SK-N-SH (cell line): ENCODE results near the gene ZNF438. TPM values are rescaled to one million over a fixed set of nuclear protein-coding genes. Genes with fewer than 3 reads are reported as not detected.
"Not testable (repeated sequence)": the region's sequence is repeated elsewhere in the genome, so short reads cannot be mapped to it uniquely, and the experiment has no call there.

Experiments used
- CTCF ChIA-PET: fragments of 300-600, 350-600 bp; formaldehyde crosslinking; extraction: SDS; loops from one replicate; lab custom pipeline; 2021; lab: Yijun Ruan, JAX
- POLR2A ChIA-PET: fragments of 350-600 bp; sonication (Branson Sonifier 250); formaldehyde crosslinking; extraction: SDS; loops from one replicate; lab custom pipeline; 2020; ENCODE audit warnings: antibody characterized with exemption, inconsistent platforms; lab: Yijun Ruan, JAX
- DNase-seq: peaks from one replicate; pipeline ENCODE4 v3.0.0; 2012
- H2AFZ ChIP-seq: fragments of 200-600 bp; sonication (generic); 2 replicates; pipeline ENCODE4 v1.8.1; 2016; ENCODE audit warnings: antibody characterized with exemption, mild to moderate bottlenecking, low read depth
- H3F3A ChIP-seq: fragments of 200-600 bp; sonication (generic); replicated peaks from 2 replicates; pipeline ENCODE3; 2016; ENCODE audit warnings: antibody characterized with exemption, mild to moderate bottlenecking; ENCODE audit not compliant: insufficient read depth
- H3K27ac ChIP-seq, 2 experiments: fragments of 200-500 bp in 1 of 2; fragments of 200-600 bp in 1 of 2; sonication (Bioruptor generic) in 1 of 2; sonication (generic), shearing (Covaris generic) in 1 of 2; 2 replicates each; pipeline versions ENCODE4 v1.5.1 to v1.6.1; 2014 to 2016; ENCODE audit warnings: low read depth in 2 of 2, inconsistent platforms in 1 of 2, low read length in 1 of 2, mild to moderate bottlenecking in 1 of 2, mixed read lengths in 1 of 2
- H3K27me3 ChIP-seq: fragments of 200-600 bp; sonication (generic), shearing (Covaris generic); 2 replicates; pipeline ENCODE4 v1.6.1; 2016; ENCODE audit warnings: mixed run types; ENCODE audit not compliant: insufficient read depth
- H3K36me3 ChIP-seq, 2 experiments: fragments of 200-500 bp in 1 of 2; fragments of 200-600 bp in 1 of 2; sonication (Bioruptor generic) in 1 of 2; sonication (generic) in 1 of 2; replicated peaks in 1 of 2; 2 replicates each; pipeline versions ENCODE3 to v1.5.1; 2014 to 2016; ENCODE audit warnings: low read length in 1 of 2, mild to moderate bottlenecking in 1 of 2; ENCODE audit not compliant: insufficient read depth in 2 of 2, control insufficient read depth in 1 of 2
- H3K4me1 ChIP-seq, 2 experiments: fragments of 200-500 bp in 1 of 2; fragments of 200-600 bp in 1 of 2; sonication (Bioruptor generic) in 1 of 2; sonication (generic), shearing (Covaris generic) in 1 of 2; 2 replicates each; pipeline versions ENCODE4 v1.5.1 to v1.6.1; 2014 to 2016; ENCODE audit warnings: low read depth in 1 of 2, low read length in 1 of 2, mixed run types in 1 of 2; ENCODE audit not compliant: insufficient read depth in 2 of 2, control insufficient read depth in 1 of 2
- H3K4me2 ChIP-seq: fragments of 200-600 bp; sonication (generic), shearing (Covaris generic); 2 replicates; pipeline ENCODE4 v1.6.1; 2017; ENCODE audit warnings: mixed run types
- H3K4me3 ChIP-seq, 2 experiments: fragments of 200-500 bp in 1 of 2; fragments of 200-600 bp in 1 of 2; sonication (Bioruptor generic) in 1 of 2; sonication (generic), shearing (Covaris generic) in 1 of 2; 2 replicates each; pipeline versions ENCODE4 v1.5.1 to v1.8.1; 2014 to 2016; ENCODE audit warnings: low read depth in 2 of 2, inconsistent platforms in 1 of 2, low read length in 1 of 2, mild to moderate bottlenecking in 1 of 2, mixed read lengths in 1 of 2, moderate library complexity in 1 of 2
- H3K79me2 ChIP-seq: fragments of 200-600 bp; sonication (generic); 2 replicates; pipeline ENCODE4 v1.8.1; 2017; ENCODE audit warnings: mild to moderate bottlenecking; ENCODE audit not compliant: insufficient read depth
- H3K9ac ChIP-seq: fragments of 200-600 bp; sonication (generic); 2 replicates; pipeline ENCODE4 v1.6.1; 2017; ENCODE audit warnings: mixed run types
- H3K9me2 ChIP-seq: fragments of 200-600 bp; sonication (generic); 2 replicates; pipeline ENCODE4 v1.6.1; 2017; ENCODE audit warnings: mixed run types
- H3K9me3 ChIP-seq: fragments of 200-600 bp; sonication (generic); 2 replicates; pipeline ENCODE4 v1.6.1; 2017; ENCODE audit warnings: mixed run types, mild to moderate bottlenecking, moderate library complexity
- H4K20me1 ChIP-seq: fragments of 200-600 bp; sonication (generic); 2 replicates; pipeline ENCODE4 v1.6.1; 2017; ENCODE audit warnings: mild to moderate bottlenecking, mixed run types; ENCODE audit not compliant: insufficient read depth
- ELF1 ChIP-seq: IDR thresholded peaks from 2 replicates; pipeline ENCODE4 v1.4.0; 2012
- EP300 ChIP-seq, 2 experiments: IDR thresholded peaks; 2 replicates each; pipeline versions ENCODE4 v1.4.0 to v1.6.1; 2012; ENCODE audit warnings: borderline replicate concordance in 1 of 2, low read depth in 1 of 2, low read length in 1 of 2
- EZH2phosphoT487 ChIP-seq: fragments of 200-600 bp; sonication (generic); IDR thresholded peaks from 2 replicates; pipeline ENCODE4 v1.6.1; 2017; ENCODE audit warnings: low read depth, mixed run types, mild to moderate bottlenecking, antibody characterized with exemption, moderate library complexity, borderline replicate concordance
- FOXJ3 ChIP-seq: sonication (generic); formaldehyde crosslinking; IDR thresholded peaks from 2 replicates; pipeline ENCODE4 v1.5.1; 2020; ENCODE audit warnings: mild to moderate bottlenecking, missing genetic modification reagents
- FOXM1 ChIP-seq: IDR thresholded peaks from 2 replicates; pipeline ENCODE4 v1.4.0; 2012; ENCODE audit warnings: low read depth, mild to moderate bottlenecking
- IRF3 ChIP-seq: fragments of 150-350 bp; IDR thresholded peaks from 2 replicates; pipeline ENCODE4 v1.6.1; 2016; ENCODE audit warnings: mild to moderate bottlenecking, low read depth, low read length
- JUND ChIP-seq: IDR thresholded peaks from 2 replicates; pipeline ENCODE4 v1.4.0; 2012
- MAX ChIP-seq: IDR thresholded peaks from 2 replicates; pipeline ENCODE4 v1.4.0; 2012; ENCODE audit warnings: low read depth
- TAF1 ChIP-seq: IDR thresholded peaks from 2 replicates; pipeline ENCODE4 v1.6.1; 2012; ENCODE audit warnings: low read depth, mild to moderate bottlenecking, low read length, moderate library complexity, borderline replicate concordance
- WGBS: methylation state at CpG from one replicate; pipeline ENCODE4 v1.1.6; 2017; ENCODE audit warnings: low lambda C conversion rate; 5-methylcytosine and 5-hydroxymethylcytosine counted together
- polyA plus RNA-seq, 3 experiments: library from polyadenylated mRNA; depleted of rRNA; stranded (reverse); fragments of >200 nt; gene quantifications; 2 replicates each; pipeline ENCODE4 v1.2.3, GENCODE V29; 2012

Gene ZNF438
- polyA plus RNA-seq, 1 of the 3 experiments (the other 2 are of a cell fraction): 2.1 TPM

- H3K27me3 ChIP-seq: no peaks in the 10 kb centered on the region
- no peak overlapping the region for H3K9ac ChIP-seq
- TF ChIP-seq EP300 (IDR thresholded peaks at IDR 0.05; ENCODE audit: borderline replicate concordance in 1 of 2, low read depth in 1 of 2, low read length in 1 of 2) (no peak), FOXM1 (no peak), IRF3 (no peak), ELF1 (no peak)
- no peaks in the 10 kb centered on the region for H3F3A ChIP-seq
- no peak overlapping the region for H2AFZ ChIP-seq
- H3K9me2 ChIP-seq: no peaks in the 10 kb centered on the region
- POLR2A ChIA-PET: no interaction called here
- no peaks in the 10 kb centered on the region for H4K20me1 ChIP-seq
- H3K36me3 ChIP-seq: no peaks in the 10 kb centered on the region
- H3K4me1 ChIP-seq: peaks cover 0 to 8% of the 10 kb centered on the region in 2 experiments; a peak in 2 of 4 replicates
- no peak overlapping the region for H3K27ac ChIP-seq
- 79% methylated on average over 2 of the region's 2 CpGs for WGBS
- H3K79me2 ChIP-seq: peaks cover 15% of the 10 kb centered on the region
- no peak for DNase-seq
- no peaks in the 10 kb centered on the region for H3K9me3 ChIP-seq
- H3K4me2 ChIP-seq: no peak overlapping the region
- no peak overlapping the region for H3K4me3 ChIP-seq
- CTCF ChIA-PET: interaction anchor here (0.9 kb wide), 1 partner anchor 742 kb away, joined by 3 read pairs; no protein-coding TSS in a partner anchor
Measured at GRCh38 chr10:31028081-31028480, 3.6 kb downstream of the ZNF438 start.

- H3F3A ChIP-seq, H4K20me1 ChIP-seq, H3K4me3 ChIP-seq, CTCF ChIA-PET, H3K4me2 ChIP-seq, POLR2A ChIA-PET, H2AFZ ChIP-seq, H3K27me3 ChIP-seq, H3K4me1 ChIP-seq, H3K27ac ChIP-seq, H3K9me2 ChIP-seq, H3K9me3 ChIP-seq, H3K36me3 ChIP-seq, DNase-seq, H3K9ac ChIP-seq: not testable (repeated sequence)
- WGBS: 100% methylated on average over 1 of the region's 1 CpG
- H3K79me2 ChIP-seq: peaks cover 15% of the 10 kb centered on the region
Measured at GRCh38 chr10:31026279-31026678, 5.4 kb downstream of the ZNF438 start.

GRCh38 chr10:31025142-31025541 lies 6.5 kb downstream of the ZNF438 start:
- H3K27ac ChIP-seq: no peak overlapping the region
- TF ChIP-seq EZH2phosphoT487 (no peak), JUND (no peak), TAF1 (no peak), MAX (no peak), FOXJ3 (no peak)
- no peaks in the 10 kb centered on the region for H3K36me3 ChIP-seq
- H3K9me3 ChIP-seq: no peaks in the 10 kb centered on the region
- no peaks in the 10 kb centered on the region for H3F3A ChIP-seq
- no peak overlapping the region for H2AFZ ChIP-seq
- no peak for DNase-seq
- ChIA-PET CTCF (no interaction called here), POLR2A (no interaction called here)
- peaks cover 9% of the 10 kb centered on the region; the same call in 1 of the 2 replicates for H3K79me2 ChIP-seq
- no peak overlapping the region for H3K4me2 ChIP-seq
- H3K4me3 ChIP-seq: no peak overlapping the region
- H3K9ac ChIP-seq: no peak overlapping the region
- no peaks in the 10 kb centered on the region for H3K9me2 ChIP-seq
- H4K20me1 ChIP-seq: no peaks in the 10 kb centered on the region
- no peaks in the 10 kb centered on the region for H3K27me3 ChIP-seq
- H3K4me1 ChIP-seq: no peaks in the 10 kb centered on the region
